Heart right ventricle (tissue), 16 donors: ENCODE data around the gene SLC22A8. TPM values are rescaled to one million over a fixed set of nuclear protein-coding genes. Genes with fewer than 3 reads are reported as not detected.

Source experiments
- ATAC-seq, 8 donors: fragments of 200-7000 bp; cut with Tn5 transposase; one replicate each; pipeline ENCODE4 v1.9.1; 2020; ENCODE audit warnings: mild to moderate bottlenecking in 8 of 8, moderate library complexity in 8 of 8, moderate number of reproducible peaks in 1 of 8
- DNase-seq, 2 donors: peaks; one replicate each; pipeline ENCODE4 v3.0.0-alpha.2; 2020
- H3K27ac ChIP-seq, 10 donors: fragments of 200-600 bp; sonication (generic) in 2 of 10; one replicate each; pipeline versions ENCODE4 v1.5.0 to v1.8.0; 2020 to 2022; ENCODE audit warnings: mild to moderate bottlenecking in 3 of 10
- H3K27me3 ChIP-seq, 7 donors: fragments of 200-600 bp; one replicate each; pipeline ENCODE4 v1.8.0; 2021 to 2022; ENCODE audit warnings: mild to moderate bottlenecking in 2 of 7
- H3K36me3 ChIP-seq, 9 donors: fragments of 200-600 bp; sonication (generic) in 1 of 9; one replicate each; pipeline versions ENCODE4 v1.5.0 to v1.8.0; 2020 to 2022; ENCODE audit warnings: mild to moderate bottlenecking in 2 of 9
- H3K4me1 ChIP-seq, 9 donors: fragments of 200-600 bp; sonication (generic) in 1 of 9; one replicate each; pipeline versions ENCODE4 v1.5.0 to v1.8.0; 2020 to 2022; ENCODE audit warnings: mild to moderate bottlenecking in 4 of 9
- H3K4me3 ChIP-seq, 10 donors: fragments of 200-600 bp; sonication (generic) in 2 of 10; one replicate each; pipeline versions ENCODE4 v1.5.0 to v1.8.0; 2020 to 2022; ENCODE audit warnings: mild to moderate bottlenecking in 7 of 10, moderate library complexity in 2 of 10
- H3K9me3 ChIP-seq, 11 donors: fragments of 200-600 bp in 10 of 11; sonication (generic) in 2 of 11; one replicate each; pipeline versions ENCODE4 v1.5.0 to v1.8.0; 2013 to 2022; ENCODE audit warnings: mild to moderate bottlenecking in 2 of 11, control low read depth in 1 of 11, moderate library complexity in 1 of 11
- WGBS, 2 donors: extraction: QIAGEN DNeasy Blood & Tissue Kit; methylation state at CpG; one replicate each; pipeline ENCODE4 v1.1.7; 2013; ENCODE audit warnings: inconsistent platforms in 1 of 2; 5-methylcytosine and 5-hydroxymethylcytosine counted together
- intact Hi-C, 10 donors: fragments of 100-400 bp; cut with DNase I; formaldehyde crosslinking; loops; one replicate each; pipeline versions ENCODE4 v1.11.1 to v1.14.2; 2022
- polyA plus RNA-seq, 2 donors: library from polyadenylated mRNA; stranded (reverse); fragments of 200-250 nt; gene quantifications; one replicate each; pipeline ENCODE4 v1.2.3, GENCODE V29; 2013
- total RNA-seq, 10 donors: library from RNA; stranded (reverse); fragmentation: NEBNext Ultra II Directional in 3 of 10; extraction: Animal tissue kit (Norgen Biotek cat#: 25700) in 3 of 10; gene quantifications; one replicate each; pipeline versions ENCODE4 v1.2.1 to v1.2.4, GENCODE V29; 2021 to 2023
- TF ChIP-seq, protein P1 (sequence below), 9 donors: fragments of 200-600 bp; sonication (generic) in 2 of 9; IDR thresholded peaks; one replicate each; pipeline versions ENCODE4 v1.5.0 to v1.8.0; 2021 to 2022; ENCODE audit warnings: antibody characterized with exemption in 9 of 9, mild to moderate bottlenecking in 5 of 9, moderate library complexity in 1 of 9
- donor health status: Arrhythmogenic right ventricular cardiomyopathy.
- donor health status: ischemic (EF 13 %, LVEDD 7.1; RV severe dilation, severe dysfunction).
- donor health status: healthy with polysubstance abuse.
- donor health status: DM: no; HTN: yes; CAD: no.
- donor health status: DM: no; HTN: no; CAD: no.
- donor health status: ischemic (EF 25% LVEDD 6.9; RV normal size, moderate dysfunction).
- donor health status: ischemic (EF 25% LVEDD 5.7; RV mildly dilated, moderate dysfunction).
- donor health status: healthy.
- donor health status: DM: yes; HTN: yes; CAD: no.
- donor health status: Ischemic cardiomyopathy.
- donor health status: ischemic (EF 35%, LVEDD 5.7; RV mildly dilated, moderate dysfunction).
- donor health status: nonischemic (EF 11% LVEDD 7.7; RV severe dilation, severe dysfunction).
- donor health status: DM: yes; HTN: yes; CAD: no.
- donor health status: PGD.
- donor health status: ischemic (EF 29% LVEDD 5.4; RV normal size, mild dysfunction).
- donor health status: nonischemic (EF 23%, LVEDD 6.1; RV moderate dilation, normal function).

The SLC22A8 gene
- total and polyA plus RNA-seq, 12 donors: not detected

DNA sequence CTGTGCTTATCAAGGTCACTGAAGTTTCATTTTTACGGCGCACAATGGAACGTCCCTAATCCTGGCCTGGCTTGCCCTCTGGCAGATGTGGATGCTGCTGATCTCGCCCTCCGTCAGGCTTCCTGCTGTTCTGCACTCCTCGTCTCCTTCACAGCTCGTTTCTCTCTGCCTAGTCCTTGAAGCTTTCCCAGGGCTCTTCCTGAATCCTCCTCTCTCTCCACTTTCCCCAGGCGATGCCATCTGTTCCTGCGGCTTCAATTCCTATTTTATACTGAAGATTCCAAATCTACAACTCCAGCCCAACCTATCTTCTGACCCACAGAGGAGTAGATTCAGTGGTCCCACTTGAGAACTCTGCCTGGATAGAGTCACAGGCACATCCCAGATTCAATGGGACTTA is 14.2 kb downstream of the SLC22A8 start:
- Histone ChIP-seq H3K9me3 (no peaks in the 10 kb centered on the region), H3K27me3 (peaks cover 0 to 19% (median 0%) of the 10 kb centered on the region in 7 donors), H3K27ac (no peak overlapping the region), H3K4me1 (no peaks in the 10 kb centered on the region), H3K4me3 (no peak overlapping the region), H3K36me3 (no peaks in the 10 kb centered on the region)
- intact Hi-C loops: loop anchor here in 1 of 10 donors (10.0 kb wide), 1 partner anchor 487 kb away; no protein-coding TSS in a partner anchor
- no peak for ATAC-seq
- TF ChIP-seq, protein P1, sequence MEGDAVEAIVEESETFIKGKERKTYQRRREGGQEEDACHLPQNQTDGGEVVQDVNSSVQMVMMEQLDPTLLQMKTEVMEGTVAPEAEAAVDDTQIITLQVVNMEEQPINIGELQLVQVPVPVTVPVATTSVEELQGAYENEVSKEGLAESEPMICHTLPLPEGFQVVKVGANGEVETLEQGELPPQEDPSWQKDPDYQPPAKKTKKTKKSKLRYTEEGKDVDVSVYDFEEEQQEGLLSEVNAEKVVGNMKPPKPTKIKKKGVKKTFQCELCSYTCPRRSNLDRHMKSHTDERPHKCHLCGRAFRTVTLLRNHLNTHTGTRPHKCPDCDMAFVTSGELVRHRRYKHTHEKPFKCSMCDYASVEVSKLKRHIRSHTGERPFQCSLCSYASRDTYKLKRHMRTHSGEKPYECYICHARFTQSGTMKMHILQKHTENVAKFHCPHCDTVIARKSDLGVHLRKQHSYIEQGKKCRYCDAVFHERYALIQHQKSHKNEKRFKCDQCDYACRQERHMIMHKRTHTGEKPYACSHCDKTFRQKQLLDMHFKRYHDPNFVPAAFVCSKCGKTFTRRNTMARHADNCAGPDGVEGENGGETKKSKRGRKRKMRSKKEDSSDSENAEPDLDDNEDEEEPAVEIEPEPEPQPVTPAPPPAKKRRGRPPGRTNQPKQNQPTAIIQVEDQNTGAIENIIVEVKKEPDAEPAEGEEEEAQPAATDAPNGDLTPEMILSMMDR (IDR thresholded peaks at IDR 0.05): no peak
- DNase-seq: no peak
- WGBS, 2 donors: 65 to 69% methylated on average over 9 of the region's 9 CpGs

DNA sequence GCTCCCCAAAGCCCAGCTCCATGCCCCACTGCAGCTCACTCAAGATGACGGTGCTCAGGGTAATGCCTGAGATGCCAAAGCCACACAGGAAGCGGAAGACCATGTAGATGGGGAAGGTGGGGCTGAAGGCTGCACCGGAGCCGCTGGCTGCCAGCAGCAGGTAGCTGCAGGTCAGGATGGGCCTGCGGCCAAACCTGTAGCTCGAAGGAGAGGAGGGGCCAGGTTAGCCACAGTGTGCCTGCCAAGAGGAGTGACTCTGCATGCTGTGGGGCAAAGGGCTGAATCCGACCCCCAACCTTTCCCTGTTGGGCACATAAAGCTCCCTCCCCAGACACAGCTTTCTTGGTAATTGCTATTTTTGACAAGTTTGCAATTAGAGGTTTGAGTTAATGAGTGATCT is 16.0 kb downstream of the SLC22A8 start:
- Histone ChIP-seq H3K4me3 (no peak overlapping the region), H3K36me3 (no peaks in the 10 kb centered on the region), H3K4me1 (no peaks in the 10 kb centered on the region), H3K9me3 (no peaks in the 10 kb centered on the region), H3K27me3 (peaks cover 0 to 30% (median 0%) of the 10 kb centered on the region in 7 donors), H3K27ac (no peak overlapping the region)
- 76 to 83% methylated on average over 7 of the region's 7 CpGs for WGBS, 2 donors
- ATAC-seq (no peak), DNase-seq (no peak)
- TF ChIP-seq, protein P1 (IDR thresholded peaks at IDR 0.05): no peak
- intact Hi-C loops: loop anchor here in 1 of 10 donors (10.0 kb wide), 1 partner anchor 485 kb away; no protein-coding TSS in a partner anchor

- no peak for ATAC-seq
- Histone ChIP-seq H3K36me3 (no peaks in the 10 kb centered on the region), H3K4me1 (no peaks in the 10 kb centered on the region), H3K27me3 (peaks cover 0 to 30% (median 0%) of the 10 kb centered on the region in 7 donors), H3K4me3 (no peak overlapping the region), H3K27ac (no peak overlapping the region), H3K9me3 (no peaks in the 10 kb centered on the region)
- 89 to 93% methylated on average over 5 of the region's 5 CpGs for WGBS, 2 donors
- TF ChIP-seq, protein P1 (IDR thresholded peaks at IDR 0.05): no peak
- intact Hi-C loops: no loop called here
- no peak for DNase-seq
These were observed 16.5 kb downstream of the SLC22A8 start for GRCh38 chr11:62999156-62999555.

- Histone ChIP-seq H3K36me3 (no peaks in the 10 kb centered on the region), H3K4me1 (no peaks in the 10 kb centered on the region), H3K27me3 (peaks cover 0 to 30% (median 0%) of the 10 kb centered on the region in 7 donors), H3K27ac (no peak overlapping the region), H3K9me3 (no peaks in the 10 kb centered on the region), H3K4me3 (no peak overlapping the region)
- no peak for DNase-seq
- TF ChIP-seq, protein P1 (IDR thresholded peaks at IDR 0.05): no peak
- intact Hi-C loops: no loop called here
- WGBS, 2 donors: 48 to 56% methylated on average over 1 of the region's 1 CpG
- no peak for ATAC-seq
These were observed 19.4 kb downstream of the SLC22A8 start for GRCh38 chr11:62996271-62996670.
